H7 (cell line): ENCODE measurements around the gene DENND1A. TPM values are rescaled to one million over a fixed set of nuclear protein-coding genes. Genes with fewer than 3 reads are reported as not detected.
A peak's percentile ranks its signal among the peaks of the same experiment; 100 is the strongest.
"Not testable (repeated sequence)": the region's sequence is repeated elsewhere in the genome, so short reads cannot be mapped to it uniquely, and the experiment has no call there.

Source experiments
- DNase-seq: peaks from one replicate; pipeline ENCODE4 v3.0.0; 2012
- H3K27me3 ChIP-seq: 2 replicates; pipeline ENCODE4 v1.6.0; 2011; ENCODE audit warnings: mild to moderate bottlenecking, low read length; ENCODE audit not compliant: control insufficient read depth, insufficient read depth
- H3K36me3 ChIP-seq: replicated peaks from 2 replicates; pipeline ENCODE4 v1.5.1; 2011; ENCODE audit warnings: low read length; ENCODE audit not compliant: control insufficient read depth, insufficient read depth
- H3K4me3 ChIP-seq: 2 replicates; pipeline ENCODE4 v1.5.1; 2011; ENCODE audit warnings: low read depth, mild to moderate bottlenecking, control low read depth, low read length, moderate library complexity; ENCODE audit not compliant: insufficient read depth
- total RNA-seq: library from RNA; depleted of rRNA; stranded (reverse); fragments of >200 nt; shearing (Covaris generic); gene quantifications from 2 replicates; pipeline ENCODE4 v1.2.3, GENCODE V29; 2014

Gene DENND1A
- total RNA-seq, 1 experiment from 2014 or later: 10.9 TPM

DNA sequence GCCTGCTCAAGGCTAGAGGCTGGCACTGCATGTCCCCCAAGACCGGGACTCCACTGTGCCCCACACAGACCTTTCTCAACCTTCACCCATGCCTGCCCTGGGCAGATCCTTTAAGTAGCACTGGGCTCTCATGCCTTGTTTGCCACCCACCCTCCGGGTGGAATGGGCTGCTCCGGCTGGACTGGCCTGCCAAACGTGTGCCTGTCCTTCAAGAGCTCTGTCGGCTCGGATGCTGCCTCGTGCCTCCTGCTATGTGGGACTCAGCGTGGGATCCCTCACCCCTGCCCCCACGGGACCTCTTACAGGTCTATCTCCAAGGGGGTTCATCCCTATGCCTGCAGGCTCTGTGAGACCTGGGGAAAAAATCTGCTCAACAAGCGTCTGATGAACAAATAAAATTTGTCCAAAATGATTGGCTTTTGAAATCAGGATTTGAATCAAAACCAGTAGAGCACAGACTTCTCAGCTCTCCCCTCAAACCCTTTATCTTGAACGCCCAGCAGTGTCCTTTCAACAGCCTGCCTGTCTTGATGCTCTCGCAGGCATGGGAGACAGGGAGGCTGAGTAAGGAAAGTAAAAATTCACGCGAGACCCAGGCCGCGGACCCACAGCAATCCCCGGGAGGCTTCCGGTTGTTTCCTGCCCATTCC is 517.6 kb downstream of the DENND1A start:
- H3K27me3 ChIP-seq: no peaks in the 10 kb centered on the region
- H3K36me3 ChIP-seq: no peaks in the 10 kb centered on the region
- no peak for DNase-seq
- H3K4me3 ChIP-seq: no peak overlapping the region

DNA sequence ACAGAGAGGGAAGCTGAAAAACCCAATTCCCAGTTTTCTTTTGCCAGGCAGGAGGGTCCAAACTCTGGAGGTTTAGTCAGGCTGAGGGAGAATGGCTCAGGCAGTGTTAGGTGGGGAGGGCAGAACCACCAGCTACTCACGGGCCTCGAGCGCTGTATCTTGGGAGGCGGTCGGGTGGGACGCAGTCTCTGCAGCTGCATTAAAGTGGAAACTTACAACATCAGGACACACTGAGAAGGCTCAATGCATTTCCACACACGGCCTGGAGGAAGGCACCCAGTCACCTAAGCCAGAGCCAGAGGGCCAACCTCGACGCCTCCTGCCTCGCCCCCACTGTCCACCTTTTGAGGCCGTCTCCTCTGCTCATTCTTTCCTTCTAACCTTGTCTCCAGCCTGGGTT is 518.3 kb downstream of the DENND1A start:
- no peak for DNase-seq

GRCh38 chr9:123411191-123411590 is 518.7 kb downstream of the DENND1A start:
- H3K4me3 ChIP-seq: no peak overlapping the region
- H3K36me3 ChIP-seq: no peaks in the 10 kb centered on the region
- no peaks in the 10 kb centered on the region for H3K27me3 ChIP-seq
- DNase-seq: no peak

More for the DNA sequence above, 518.3 kb downstream of the DENND1A start:
- no peaks in the 10 kb centered on the region for H3K36me3 ChIP-seq
- H3K4me3 ChIP-seq: no peak overlapping the region
- no peaks in the 10 kb centered on the region for H3K27me3 ChIP-seq

- H3K4me3 ChIP-seq: no peak overlapping the region
- H3K36me3 ChIP-seq: no peaks in the 10 kb centered on the region
- DNase-seq: no peak
- no peaks in the 10 kb centered on the region for H3K27me3 ChIP-seq
Observed at GRCh38 chr9:123410281-123410910, 519.5 kb downstream of the DENND1A start.

GRCh38 chr9:123408313-123409262 is 521.3 kb downstream of the DENND1A start:
- Histone ChIP-seq H3K36me3 (no peaks in the 10 kb centered on the region), H3K27me3 (no peaks in the 10 kb centered on the region), H3K4me3 (no peak overlapping the region)
- DNase-seq: no peak

DNA sequence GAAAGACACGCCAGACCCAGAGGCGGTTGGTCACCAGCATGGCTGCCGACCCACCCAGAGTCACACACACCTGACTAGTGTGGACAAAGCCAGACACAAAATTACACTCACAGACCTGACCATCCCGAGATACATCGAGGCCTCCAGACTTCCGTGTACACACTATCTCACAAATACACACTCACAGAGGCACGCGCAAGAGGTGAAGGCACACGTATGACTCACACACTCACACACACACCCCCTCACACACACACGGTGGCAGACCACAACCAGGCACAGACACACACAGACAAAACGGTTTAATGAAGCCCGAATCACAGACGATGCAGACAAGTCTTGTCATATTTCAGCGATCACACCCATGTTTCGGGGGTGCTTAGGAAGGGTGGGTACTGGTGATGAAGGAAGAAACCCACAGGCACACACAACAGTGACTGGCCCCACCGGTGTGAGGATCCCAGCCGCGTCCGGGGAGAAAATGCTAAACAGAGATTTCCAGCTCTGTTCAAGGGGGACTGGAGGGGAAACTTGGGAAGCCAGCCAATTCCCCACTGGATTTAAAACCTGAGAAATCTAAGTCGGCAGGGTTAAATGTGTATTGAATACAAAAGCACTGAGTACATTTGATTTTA is 522.6 kb downstream of the DENND1A start:
- no peak for DNase-seq
- H3K4me3 ChIP-seq: no peak overlapping the region
- H3K27me3 ChIP-seq: no peaks in the 10 kb centered on the region
- no peaks in the 10 kb centered on the region; the same call in 1 of the 2 replicates for H3K36me3 ChIP-seq

- no peak for DNase-seq
- H3K36me3 ChIP-seq: no peaks in the 10 kb centered on the region; the same call in 1 of the 2 replicates
- no peak overlapping the region for H3K4me3 ChIP-seq
- no peaks in the 10 kb centered on the region for H3K27me3 ChIP-seq
Observed at GRCh38 chr9:123406691-123407216, 523.2 kb downstream of the DENND1A start.

DNA sequence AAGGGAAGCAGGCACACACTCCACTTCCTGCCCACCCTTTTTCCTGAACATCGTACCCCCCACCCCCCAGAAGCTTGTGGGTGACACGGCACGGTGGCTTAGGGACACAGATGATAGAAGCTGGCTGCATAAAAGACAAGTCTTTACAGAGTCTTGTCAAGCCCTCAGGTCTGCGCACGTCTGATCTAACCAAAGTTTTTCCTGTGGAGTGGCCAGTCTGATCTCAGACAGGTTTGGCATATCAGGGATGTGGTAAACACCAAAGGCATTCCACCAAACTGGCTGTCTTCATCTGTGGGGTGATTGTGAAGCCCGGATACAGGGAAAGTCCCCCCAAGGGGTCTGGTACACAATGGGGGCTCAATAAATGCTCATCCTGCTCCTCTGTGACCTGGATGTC is 523.9 kb downstream of the DENND1A start:
- no peaks in the 10 kb centered on the region; the same call in 1 of the 2 replicates for H3K36me3 ChIP-seq
- DNase-seq: no peak
- no peak overlapping the region for H3K4me3 ChIP-seq

DNA sequence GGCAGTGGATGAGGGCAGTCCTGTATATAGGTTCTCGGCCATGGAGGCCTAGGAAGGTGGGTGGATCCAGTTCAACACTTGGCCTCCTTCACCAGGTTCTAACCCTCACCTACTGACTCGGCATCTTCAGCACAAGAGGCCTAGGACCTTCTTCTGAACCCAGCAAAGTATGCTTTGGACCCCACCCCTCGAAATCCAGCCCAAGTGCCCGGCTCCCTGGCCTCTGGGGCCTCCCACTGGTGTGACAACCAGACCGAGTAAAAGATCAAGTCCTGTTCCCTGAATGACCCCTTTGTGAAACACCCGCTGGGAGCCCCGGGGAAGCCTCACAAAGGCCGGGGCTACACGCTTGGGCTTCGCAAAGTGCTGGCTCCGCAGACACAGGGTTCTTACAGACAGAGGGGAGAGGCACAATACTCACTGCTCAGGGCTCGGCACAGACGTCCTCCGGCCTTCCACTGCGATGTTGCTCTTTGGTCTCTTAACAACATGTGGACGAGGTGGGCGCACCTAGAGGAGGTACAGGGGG is 526.9 kb downstream of the DENND1A start:
- no peak overlapping the region for H3K4me3 ChIP-seq
- DNase-seq: no peak
- no peaks in the 10 kb centered on the region for H3K27me3 ChIP-seq
- H3K36me3 ChIP-seq: no peaks in the 10 kb centered on the region; the same call in 1 of the 2 replicates

More for the DNA sequence above, 523.9 kb downstream of the DENND1A start:
- H3K27me3 ChIP-seq: no peaks in the 10 kb centered on the region

- Histone ChIP-seq H3K4me3 (no peak overlapping the region), H3K36me3 (no peaks in the 10 kb centered on the region; the same call in 1 of the 2 replicates), H3K27me3 (no peaks in the 10 kb centered on the region)
- DNase-seq: peak; percentile 88
Observed at GRCh38 chr9:123401879-123402513, 527.9 kb downstream of the DENND1A start.

DNA sequence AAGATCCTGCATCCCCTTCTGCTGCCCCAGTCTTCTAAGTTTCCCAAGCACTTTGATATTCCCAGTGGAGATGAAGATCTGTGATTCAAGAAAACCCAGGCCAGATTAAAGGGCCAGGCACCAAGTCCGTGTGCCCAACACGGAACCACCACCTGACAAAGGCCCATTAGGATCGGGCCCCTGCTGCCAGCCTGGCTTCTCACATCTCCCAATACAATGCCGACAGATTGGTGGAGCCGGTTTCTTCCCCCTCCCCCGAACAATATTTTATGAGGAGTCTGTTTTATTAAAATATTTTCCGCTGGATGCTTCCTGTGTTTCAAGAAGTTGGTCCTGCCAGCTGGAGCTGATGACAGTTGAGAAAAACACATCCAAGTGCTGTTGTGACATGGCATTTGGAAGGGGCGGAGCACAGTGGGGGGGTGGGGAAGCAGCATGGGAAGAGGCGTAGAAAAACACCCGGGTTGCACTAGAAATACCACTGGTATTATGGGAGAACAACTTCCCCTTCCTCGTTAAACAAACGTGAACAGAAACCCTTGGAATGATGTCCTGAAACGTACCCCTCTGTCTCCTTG is 528.9 kb downstream of the DENND1A start:
- Histone ChIP-seq H3K27me3 (no peaks in the 10 kb centered on the region), H3K4me3 (no peak overlapping the region), H3K36me3 (no peaks in the 10 kb centered on the region; the same call in none of the 2 replicates)
- DNase-seq: no peak

DNA sequence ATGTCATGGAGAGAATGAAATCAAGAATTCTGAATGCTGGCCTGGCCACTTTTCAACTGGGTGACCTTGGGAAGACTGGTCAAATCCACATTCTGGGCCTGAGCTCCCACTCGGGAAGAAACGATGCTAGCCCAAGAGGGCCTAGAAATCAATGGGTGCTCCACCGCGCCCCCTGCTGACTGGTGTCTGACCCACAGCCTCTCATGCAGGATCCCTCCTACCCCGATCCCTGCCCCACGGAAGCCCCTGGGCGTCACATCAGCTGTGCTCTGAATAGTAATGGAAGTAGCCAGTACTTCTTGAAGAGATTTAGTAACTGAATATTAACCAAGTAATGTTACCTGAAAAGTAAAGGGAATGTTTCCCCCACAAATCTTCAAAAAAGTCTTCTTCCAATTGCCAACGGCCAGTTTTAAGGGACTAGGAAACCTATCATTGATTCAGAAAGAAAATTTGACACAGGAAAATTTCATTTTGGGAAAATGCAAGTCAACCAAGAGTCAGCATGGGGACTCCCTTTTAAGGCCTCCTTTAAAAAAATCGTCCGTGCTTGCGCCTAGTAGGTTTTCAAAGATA is 530.0 kb downstream of the DENND1A start:
- peak; percentile 95 for DNase-seq

DNA sequence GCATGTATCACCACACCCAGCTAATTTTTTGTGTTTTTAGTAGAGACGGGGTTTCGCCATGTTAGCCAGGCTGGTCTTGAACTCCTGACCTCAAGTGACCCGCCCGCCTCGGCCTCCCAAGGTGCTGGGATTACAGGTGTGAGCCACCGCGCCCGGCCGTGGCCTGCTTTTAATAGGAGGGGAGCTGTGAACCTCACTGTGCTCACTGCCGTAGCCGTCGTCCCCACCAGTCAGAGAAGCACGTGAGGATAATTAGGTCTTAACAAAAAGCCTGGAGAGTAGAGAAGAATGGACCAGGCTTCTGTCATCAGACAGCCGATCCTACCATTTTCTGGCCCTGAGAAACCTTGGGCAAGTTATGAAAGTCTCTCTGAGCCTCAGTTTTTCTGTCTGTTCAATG is 531.0 kb downstream of the DENND1A start:
- not testable (repeated sequence) for DNase-seq, H3K4me3 ChIP-seq, H3K27me3 ChIP-seq, H3K36me3 ChIP-seq

More for the DNA sequence above, 530.0 kb downstream of the DENND1A start:
- Histone ChIP-seq H3K27me3 (no peaks in the 10 kb centered on the region), H3K4me3 (no peak overlapping the region), H3K36me3 (no peaks in the 10 kb centered on the region; the same call in none of the 2 replicates)
